AG09319 (cell line): Measurements from ENCODE around the gene TPSAB1.

ENCODE experiments used
- DNase-seq: peaks from one replicate; pipeline ENCODE4 v3.0.0-alpha.2; 2010; ENCODE audit warnings: low read depth; ENCODE audit errors: extremely low read depth
- CTCF ChIP-seq: IDR thresholded peaks from 2 replicates; pipeline ENCODE4 v1.5.1; 2011; ENCODE audit warnings: low read depth, mild to moderate bottlenecking, inconsistent platforms, low read length, moderate library complexity

Gene TPSAB1

GRCh38 chr16:1276580-1276878 lies 36.0 kb downstream of the TPSAB1 start:
- no peak for TF ChIP-seq CTCF
- DNase-seq = no peak

- no peak for TF ChIP-seq CTCF
- DNase-seq = no peak
These were observed 36.7 kb downstream of the TPSAB1 start for GRCh38 chr16:1277151-1277598.

GRCh38 chr16:1277617-1278282 lies 37.2 kb downstream of the TPSAB1 start:
- no peak for DNase-seq
- no peak for TF ChIP-seq CTCF

- no peak for DNase-seq
- TF ChIP-seq CTCF = no peak
These were observed 38.0 kb downstream of the TPSAB1 start for GRCh38 chr16:1278477-1278876.

GRCh38 chr16:1279081-1279944 lies 38.8 kb downstream of the TPSAB1 start:
- DNase-seq = no peak
- no peak for TF ChIP-seq CTCF

- no peak for TF ChIP-seq CTCF
- no peak for DNase-seq
These were observed 39.6 kb downstream of the TPSAB1 start for GRCh38 chr16:1279945-1280589.

- TF ChIP-seq CTCF = no peak
- DNase-seq = no peak
These were observed 40.3 kb downstream of the TPSAB1 start for GRCh38 chr16:1280783-1281182.
